PC-9 (cell line): ENCODE measurements around the gene MAGEC1.

Experiments used
- CTCF ChIP-seq: fragments of 200-600 bp; sonication (generic); conservative IDR thresholded peaks from 2 replicates; pipeline ENCODE4 v1.6.1; 2017; ENCODE audit warnings: mixed run types, antibody characterized with exemption, mild to moderate bottlenecking, moderate library complexity
- EZH2 ChIP-seq: fragments of 200-600 bp; sonication (generic); IDR thresholded peaks from 2 replicates; pipeline ENCODE4 v1.8.0; 2017; ENCODE audit warnings: antibody characterized with exemption, low read depth

GRCh38 chrX:141924293-141924692, 20.6 kb downstream of the MAGEC1 start:
- TF ChIP-seq CTCF (no peak), EZH2 (no peak)
